ENCODE measurements around the gene WRAP73. TPM values are rescaled to one million over a fixed set of nuclear protein-coding genes. Genes with fewer than 3 reads are reported as not detected.
"Not testable (repeated sequence)": the region's sequence is repeated elsewhere in the genome, so short reads cannot be mapped to it uniquely, and the experiment has no call there.

WRAP73 gene
- total RNA-seq, 1 experiment from 2014 or later: 14.9 TPM

GRCh38 chr1:3584915-3585314, 65.0 kb downstream of the WRAP73 start:
- no peaks in the 10 kb centered on the region for H3K9me3 Mint-ChIP-seq (ENCODE audit: low read depth, unreplicated experiment)
- CTCF ChIA-PET: no interaction called here
- peaks cover 22% of the 10 kb centered on the region for H3K36me3 Mint-ChIP-seq (ENCODE audit: insufficient read depth, unreplicated experiment)
- DNase-seq: no peak
- H3K4me3 Mint-ChIP-seq (ENCODE audit: low read depth, unreplicated experiment): no peak overlapping the region
- TF ChIP-seq CTCF (IDR thresholded peaks at IDR 0.05; ENCODE audit: unreplicated experiment): no peak
- H3K27me3 Mint-ChIP-seq (ENCODE audit: unreplicated experiment): no peaks in the 10 kb centered on the region
- no TSS peak for BruUV-seq (replicated peaks)
- H3K4me1 Mint-ChIP-seq (ENCODE audit: low read depth, unreplicated experiment): peaks cover 15% of the 10 kb centered on the region
- intact Hi-C loops (cut with micrococcal nuclease; ENCODE audit: unreplicated experiment): no loop called here
- no peak overlapping the region for H3K27ac Mint-ChIP-seq (ENCODE audit: unreplicated experiment)

- DNase-seq; H3K9me3 Mint-ChIP-seq (ENCODE audit: low read depth, unreplicated experiment); intact Hi-C loops (cut with micrococcal nuclease; ENCODE audit: unreplicated experiment); H3K4me3 Mint-ChIP-seq (ENCODE audit: low read depth, unreplicated experiment); H3K27me3 Mint-ChIP-seq (ENCODE audit: unreplicated experiment); H3K4me1 Mint-ChIP-seq (ENCODE audit: low read depth, unreplicated experiment); BruUV-seq (replicated peaks); H3K27ac Mint-ChIP-seq (ENCODE audit: unreplicated experiment); CTCF ChIA-PET: not testable (repeated sequence)
- H3K36me3 Mint-ChIP-seq (ENCODE audit: insufficient read depth, unreplicated experiment): peaks cover 14% of the 10 kb centered on the region
Observed at GRCh38 chr1:3583751-3584150, 66.2 kb downstream of the WRAP73 start.

GRCh38 chr1:3581296-3582036, 68.4 kb downstream of the WRAP73 start:
- peaks cover 14% of the 10 kb centered on the region for H3K36me3 Mint-ChIP-seq (ENCODE audit: insufficient read depth, unreplicated experiment)
- intact Hi-C loops (cut with micrococcal nuclease; ENCODE audit: unreplicated experiment): no loop called here
- H3K4me1 Mint-ChIP-seq (ENCODE audit: low read depth, unreplicated experiment): no peaks in the 10 kb centered on the region
- H3K27me3 Mint-ChIP-seq (ENCODE audit: unreplicated experiment): no peaks in the 10 kb centered on the region
- H3K27ac Mint-ChIP-seq (ENCODE audit: unreplicated experiment): no peak overlapping the region
- CTCF ChIA-PET: no interaction called here
- H3K9me3 Mint-ChIP-seq (ENCODE audit: low read depth, unreplicated experiment): no peaks in the 10 kb centered on the region
- no TSS peak for BruUV-seq (replicated peaks)
- no peak for DNase-seq
- H3K4me3 Mint-ChIP-seq (ENCODE audit: low read depth, unreplicated experiment): no peak overlapping the region
- TF ChIP-seq CTCF (IDR thresholded peaks at IDR 0.05; ENCODE audit: unreplicated experiment): no peak

Other genes starting within 250 kb of the WRAP73 start
- 24.2 and 28.0 TPM in 2 replicates for gene ARHGEF16, start 195.4 kb downstream of the WRAP73 start, total RNA-seq (2022)
- gene MEGF6, start 38.6 kb downstream of the WRAP73 start, total RNA-seq (2022): 32.4 and 33.8 TPM in 2 replicates
- 22.5 and 27.3 TPM in 2 replicates for gene TPRG1L, start 25.1 kb downstream of the WRAP73 start, total RNA-seq (2022)
- 0.34 and 0.54 TPM in 2 replicates for gene TP73, start 2.4 kb upstream of the WRAP73 start, total RNA-seq (2022)
- gene CCDC27, start 102.3 kb upstream of the WRAP73 start, total RNA-seq (2022): not detected in 2 replicates
- gene SMIM1, start 122.6 kb upstream of the WRAP73 start, total RNA-seq (2022): 2.7 and 4.2 TPM in 2 replicates
- 35.8 and 38.1 TPM in 2 replicates for gene LRRC47, start 146.4 kb upstream of the WRAP73 start, total RNA-seq (2022)
- 29.4 and 34.3 TPM in 2 replicates for gene CEP104, start 207.1 kb upstream of the WRAP73 start, total RNA-seq (2022)
- 6.5 and 6.6 TPM in 2 replicates for gene DFFB, start 207.4 kb upstream of the WRAP73 start, total RNA-seq (2022)